Aorta (tissue), 5 donors: ENCODE data around the gene SLC30A3. TPM values are rescaled to one million over a fixed set of nuclear protein-coding genes. Genes with fewer than 3 reads are reported as not detected.

Source experiments
- ATAC-seq: fragments of 200-7000 bp; cut with Tn5 transposase; one replicate; pipeline ENCODE4 v1.9.1; 2022; ENCODE audit warnings: moderate library complexity; ENCODE audit not compliant: low FRiP score
- DNase-seq, 2 donors: peaks; one replicate each; pipeline ENCODE4 v3.0.0-alpha.2; 2020
- H3K27ac ChIP-seq, 2 donors: one replicate each; pipeline ENCODE4 v1.5.1; 2013; ENCODE audit warnings: low read length in 2 of 2, mild to moderate bottlenecking in 2 of 2, moderate library complexity in 2 of 2, control low read depth in 1 of 2, inconsistent platforms in 1 of 2, low read depth in 1 of 2
- H3K27me3 ChIP-seq, 2 donors: one replicate each; pipeline ENCODE4 v1.6.1; 2013; ENCODE audit warnings: control low read depth in 1 of 2, low read length in 1 of 2, mild to moderate bottlenecking in 1 of 2, moderate library complexity in 1 of 2; ENCODE audit not compliant: insufficient read depth in 2 of 2, control insufficient read depth in 1 of 2
- H3K36me3 ChIP-seq, 2 donors: one replicate each; pipeline ENCODE4 v1.6.1; 2013; ENCODE audit warnings: control low read depth in 1 of 2, low read length in 1 of 2, mild to moderate bottlenecking in 1 of 2; ENCODE audit not compliant: insufficient read depth in 2 of 2, control insufficient read depth in 1 of 2
- H3K4me1 ChIP-seq, 2 donors: one replicate each; pipeline ENCODE4 v1.6.1; 2013; ENCODE audit warnings: low read length in 2 of 2, control low read depth in 1 of 2, mild to moderate bottlenecking in 1 of 2, moderate library complexity in 1 of 2; ENCODE audit not compliant: insufficient read depth in 2 of 2, control insufficient read depth in 1 of 2
- H3K4me3 ChIP-seq, 2 donors: one replicate each; pipeline ENCODE4 v1.5.1; 2013; ENCODE audit warnings: low read length in 2 of 2, control low read depth in 1 of 2, mild to moderate bottlenecking in 1 of 2
- H3K9me3 ChIP-seq: one replicate; pipeline ENCODE4 v1.6.1; 2013; ENCODE audit warnings: mild to moderate bottlenecking, low read length; ENCODE audit not compliant: control insufficient read depth
- WGBS, 2 donors: extraction: QIAGEN DNeasy Blood & Tissue Kit; methylation state at CpG; one replicate each; pipeline ENCODE4 v1.1.7; 2013; 5-methylcytosine and 5-hydroxymethylcytosine counted together
- intact Hi-C, 2 donors: fragments of 100-400 bp; cut with DNase I; formaldehyde crosslinking; loops; one replicate each; pipeline versions ENCODE4 v1.14.2 to v1.15.0; 2022
- polyA plus RNA-seq, 2 donors: library from polyadenylated mRNA; stranded (reverse); fragments of 200-250 nt; gene quantifications; one replicate each; pipeline ENCODE4 v1.2.3, GENCODE V29; 2013
- total RNA-seq, 2 donors: library from RNA; stranded (reverse); fragmentation: NEBNext Ultra II Directional; extraction: Animal tissue kit (Norgen Biotek cat#: 25700); gene quantifications; one replicate each; pipeline ENCODE4 v1.2.1, GENCODE V29; 2021
- donor health status: healthy with polysubstance abuse.
- donor health status: Bipolar disorder and iron deficiency.
- donor health status: DM: no; HTN: no; CAD: no.
- donor health status: DM: no; HTN: no; CAD: no.
- donor health status: DM: yes; HTN: yes; CAD: no.

Gene SLC30A3
- total and polyA plus RNA-seq, 4 donors, result 0.78 to 20.2 (median 2.9) TPM

DNA sequence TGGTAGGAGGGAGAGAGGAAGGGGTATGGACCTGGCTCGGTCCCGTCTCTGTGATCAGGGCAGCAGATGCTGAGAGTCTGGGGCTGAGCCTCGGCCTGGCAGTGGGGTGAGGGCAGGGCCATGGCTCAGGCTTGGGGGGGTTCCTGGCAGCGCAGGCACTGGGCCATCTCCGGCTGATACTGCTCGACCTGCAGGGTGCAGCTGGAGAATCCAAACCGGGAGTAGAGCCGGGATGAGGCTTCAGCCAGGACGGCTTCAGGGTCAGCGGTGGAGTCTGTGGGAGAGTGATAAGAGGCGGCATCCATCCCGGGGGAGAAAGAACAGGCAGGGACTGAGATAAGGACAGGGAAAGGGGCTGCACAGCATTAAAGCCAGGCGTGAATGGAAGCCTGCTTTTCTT lies 7.7 kb downstream of the SLC30A3 start:
- WGBS, 2 donors, result 10 to 13% methylated on average over 13 of the region's 13 CpGs
- H3K4me1 ChIP-seq, result peaks cover 0 to 2% of the 10 kb centered on the region in 2 donors
- no peak for ATAC-seq
- H3K9me3 ChIP-seq, result no peaks in the 10 kb centered on the region
- H3K27me3 ChIP-seq, result no peaks in the 10 kb centered on the region
- no peaks in the 10 kb centered on the region for H3K36me3 ChIP-seq
- H3K27ac ChIP-seq, result no peak overlapping the region
- H3K4me3 ChIP-seq, result no peak overlapping the region
- intact Hi-C loops, result no loop called here
- no peak for DNase-seq

DNA sequence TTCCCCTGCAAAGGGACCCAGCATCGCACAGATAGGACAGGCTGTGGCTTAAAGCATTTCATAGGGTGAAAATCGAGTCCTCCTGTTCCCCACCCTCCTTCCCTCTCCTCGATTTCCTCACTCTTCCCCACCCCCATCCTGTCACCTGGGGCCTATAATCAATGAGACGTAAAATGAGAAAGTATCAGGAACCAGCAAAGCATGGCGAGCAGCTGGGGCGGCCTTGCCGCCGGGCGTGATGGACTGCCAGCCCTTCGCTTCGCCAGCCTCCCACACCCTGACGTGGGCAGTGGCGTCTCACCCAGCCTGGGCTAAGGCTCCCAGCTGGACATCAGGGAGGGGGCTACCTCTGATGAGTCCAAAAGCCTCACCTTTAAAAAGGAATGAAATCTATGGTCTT lies 11.1 kb downstream of the SLC30A3 start:
- H3K36me3 ChIP-seq, result no peaks in the 10 kb centered on the region
- H3K27me3 ChIP-seq, result no peaks in the 10 kb centered on the region
- intact Hi-C loops, result no loop called here
- peaks cover 0 to 5% of the 10 kb centered on the region in 2 donors for H3K4me1 ChIP-seq
- H3K27ac ChIP-seq, result no peak overlapping the region
- H3K4me3 ChIP-seq, result no peak overlapping the region
- DNase-seq, result peak in 1 of 2 donors; percentile 26
- H3K9me3 ChIP-seq, result no peaks in the 10 kb centered on the region
- no peak for ATAC-seq
- WGBS, 2 donors, result 85 to 87% methylated on average over 13 of the region's 13 CpGs

DNA sequence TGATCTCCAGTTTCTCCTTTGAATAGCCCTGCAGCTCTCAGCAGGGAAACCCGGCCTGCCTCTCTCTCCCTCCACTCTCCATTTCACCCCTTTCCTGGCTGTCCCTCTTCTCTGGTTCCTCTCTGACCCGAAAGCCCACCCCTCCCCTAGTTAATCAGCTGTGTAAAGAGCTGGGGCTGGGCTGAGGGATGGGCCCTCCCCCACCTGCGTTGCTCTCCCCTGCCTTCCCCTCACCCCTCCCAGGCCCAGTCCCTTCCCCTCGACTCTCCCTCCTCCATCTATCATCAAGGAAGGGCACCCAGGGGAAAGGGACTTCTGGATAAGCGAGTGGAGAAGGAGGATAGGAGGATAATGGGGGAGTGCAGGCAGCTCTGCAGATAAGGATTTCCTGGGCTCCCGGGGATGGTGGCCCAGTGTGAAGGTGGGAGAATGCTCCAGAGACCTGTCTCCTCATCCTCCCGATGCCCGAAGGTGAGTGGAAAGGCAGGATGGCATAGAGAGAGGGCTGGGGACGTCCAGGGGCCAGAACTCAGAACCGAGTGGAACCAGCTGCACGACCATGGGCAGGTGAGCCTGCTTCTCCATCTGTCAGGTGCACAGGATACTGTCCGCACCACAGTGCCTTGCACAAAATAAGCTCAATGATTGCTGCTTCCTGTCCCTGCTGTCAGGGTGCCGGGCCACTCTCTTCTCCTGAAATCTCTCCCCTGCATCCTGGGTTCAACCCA lies 12.0 kb downstream of the SLC30A3 start:
- H3K4me3 ChIP-seq, result no peak overlapping the region
- peak in 1 of 2 donors; percentile 6 for DNase-seq
- peaks cover 0 to 3% of the 10 kb centered on the region in 2 donors for H3K4me1 ChIP-seq
- 77 to 80% methylated on average over 13 of the region's 13 CpGs for WGBS, 2 donors
- no peaks in the 10 kb centered on the region for H3K36me3 ChIP-seq
- no peaks in the 10 kb centered on the region for H3K9me3 ChIP-seq
- no peak overlapping the region for H3K27ac ChIP-seq
- intact Hi-C loops, result no loop called here
- H3K27me3 ChIP-seq, result no peaks in the 10 kb centered on the region
- no peak for ATAC-seq

DNA sequence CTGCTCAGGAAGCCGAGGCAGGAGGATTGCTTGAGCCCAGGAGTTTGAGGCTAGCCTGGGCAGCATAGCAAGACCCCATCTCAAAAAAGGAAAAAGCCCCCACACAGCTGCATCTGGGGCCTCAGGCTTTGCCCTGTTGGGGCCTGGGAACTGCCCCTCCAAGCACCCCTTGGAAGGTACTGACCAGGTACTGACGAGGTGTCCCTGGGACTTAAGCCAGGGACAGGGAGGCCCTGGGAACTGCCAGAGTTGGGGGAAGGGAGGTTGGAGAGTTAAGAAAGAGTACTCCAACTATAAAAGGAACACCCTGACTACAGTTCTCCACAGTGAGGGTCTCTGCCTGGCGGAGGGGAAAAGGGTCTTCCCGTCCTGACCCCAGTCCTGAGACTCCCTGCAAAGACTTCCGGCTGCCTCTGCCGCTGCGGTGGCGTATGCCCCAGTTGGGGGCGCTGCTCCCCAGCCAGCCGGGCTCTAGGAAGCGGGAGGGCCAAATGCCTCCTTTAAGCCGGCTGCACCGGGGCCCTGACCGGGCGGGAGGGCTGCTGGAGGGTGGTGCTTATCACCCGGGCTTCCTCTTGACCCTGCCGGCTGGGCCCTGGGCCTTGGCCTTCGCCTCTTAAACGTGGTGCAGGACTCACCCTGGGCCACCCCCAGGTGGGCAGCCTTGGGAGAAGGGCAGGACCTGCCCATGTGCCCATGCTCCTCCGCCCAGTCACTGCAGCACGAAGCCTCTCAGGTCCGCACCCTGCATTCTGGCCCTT lies 12.8 kb downstream of the SLC30A3 start:
- Histone ChIP-seq H3K27me3 (no peaks in the 10 kb centered on the region), H3K4me1 (peaks cover 0 to 3% of the 10 kb centered on the region in 2 donors), H3K4me3 (no peak overlapping the region), H3K9me3 (no peaks in the 10 kb centered on the region), H3K27ac (no peak overlapping the region), H3K36me3 (no peaks in the 10 kb centered on the region)
- ATAC-seq (peak; percentile 4), DNase-seq (peak in 1 of 2 donors; percentile 56)
- intact Hi-C loops, result no loop called here
- 45 to 50% methylated on average over 21 to 22 of the region's 22 CpGs for WGBS, 2 donors

DNA sequence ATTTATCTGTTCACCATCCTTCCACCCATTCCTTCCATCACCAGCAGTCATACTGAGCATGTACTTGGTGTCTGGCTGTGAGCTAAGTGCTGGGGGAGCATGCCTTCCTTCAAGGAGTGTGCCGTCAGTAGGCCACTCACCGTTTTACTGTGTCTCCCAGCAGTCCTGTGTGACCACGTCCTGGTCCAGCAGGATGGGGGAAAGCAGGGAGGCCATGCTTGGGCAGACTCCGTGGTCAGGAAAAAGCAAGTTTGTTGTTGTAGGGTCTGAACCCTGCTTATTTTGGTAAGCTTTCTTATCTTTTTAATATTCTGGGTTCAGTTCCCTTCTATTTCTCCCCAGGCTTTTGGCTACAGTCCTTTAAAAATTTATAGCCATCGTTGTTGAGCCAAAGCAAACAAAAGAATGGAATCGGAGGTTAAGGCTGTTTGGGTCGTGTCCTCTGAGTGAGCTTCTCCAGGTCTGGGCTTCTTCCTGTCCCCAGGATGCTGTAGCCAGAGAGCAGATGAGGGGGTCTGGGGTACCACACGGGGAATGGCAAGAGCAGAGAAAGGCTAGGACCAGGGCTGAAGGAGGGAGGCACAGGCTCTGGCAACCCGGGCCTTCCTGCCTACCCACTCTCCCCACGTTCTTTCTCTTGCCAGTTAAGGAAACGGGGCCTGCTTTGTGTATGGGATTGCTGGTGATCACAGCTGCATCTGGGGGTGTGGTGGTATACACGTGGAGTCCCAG lies 13.5 kb downstream of the SLC30A3 start:
- H3K36me3 ChIP-seq, result no peaks in the 10 kb centered on the region
- no peak for ATAC-seq

DNA sequence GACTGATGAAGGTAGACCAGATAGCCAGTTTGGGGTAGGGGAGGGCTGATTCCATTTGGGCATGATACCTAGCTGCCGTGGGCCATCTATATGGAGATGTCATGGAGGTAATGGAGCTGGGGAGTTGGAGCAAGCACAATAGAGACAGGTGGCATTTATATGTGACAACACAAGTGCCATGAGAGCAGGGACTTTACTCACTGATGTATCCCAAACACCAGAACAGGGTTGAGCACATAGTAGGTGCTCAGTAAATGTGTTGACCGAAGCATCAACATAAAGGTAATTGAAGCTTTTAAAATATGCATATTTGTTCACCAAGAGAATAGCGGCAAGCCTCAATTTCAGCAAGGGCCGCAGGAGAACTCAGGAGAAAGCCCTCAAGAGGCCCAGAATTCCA lies 15.0 kb downstream of the SLC30A3 start:
- 74 to 87% methylated on average over 4 of the region's 4 CpGs for WGBS, 2 donors
- intact Hi-C loops, result no loop called here
- peaks cover 0 to 3% of the 10 kb centered on the region in 2 donors for H3K4me1 ChIP-seq
- H3K27ac ChIP-seq, result no peak overlapping the region
- no peak for DNase-seq
- no peaks in the 10 kb centered on the region for H3K9me3 ChIP-seq
- ATAC-seq, result no peak
- peaks cover 0 to under 1% of the 10 kb centered on the region in 2 donors for H3K36me3 ChIP-seq
- no peaks in the 10 kb centered on the region for H3K27me3 ChIP-seq
- no peak overlapping the region for H3K4me3 ChIP-seq

More for the DNA sequence above, 13.5 kb downstream of the SLC30A3 start:
- Histone ChIP-seq H3K27ac (no peak overlapping the region), H3K9me3 (no peaks in the 10 kb centered on the region), H3K4me1 (peaks cover 0 to 3% of the 10 kb centered on the region in 2 donors), H3K27me3 (no peaks in the 10 kb centered on the region), H3K4me3 (no peak overlapping the region)
- intact Hi-C loops, result no loop called here
- 4 to 6% methylated on average over 12 of the region's 12 CpGs for WGBS, 2 donors
- DNase-seq, result no peak

DNA sequence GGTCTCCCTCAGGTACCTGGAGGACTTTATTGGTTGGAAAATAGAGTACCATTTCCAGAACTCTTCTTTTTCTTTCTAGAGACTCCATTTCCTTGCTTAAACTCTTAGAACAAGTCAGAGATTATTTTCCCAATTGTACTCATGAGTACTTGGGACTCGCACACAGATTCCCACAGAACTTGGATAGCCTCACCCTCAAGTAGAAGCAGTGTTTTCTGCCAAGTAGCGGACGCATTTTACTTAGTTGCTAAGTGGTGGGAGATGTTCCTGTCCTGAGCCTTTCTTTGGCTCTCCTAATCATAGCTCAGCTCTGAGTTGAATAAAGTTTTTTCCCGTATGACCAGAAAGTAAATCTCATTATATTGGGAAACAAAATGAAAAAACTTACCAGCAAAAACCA lies 17.2 kb downstream of the SLC30A3 start:
- peak in 1 of 2 donors; percentile 5 for DNase-seq
- intact Hi-C loops, result no loop called here

DNA sequence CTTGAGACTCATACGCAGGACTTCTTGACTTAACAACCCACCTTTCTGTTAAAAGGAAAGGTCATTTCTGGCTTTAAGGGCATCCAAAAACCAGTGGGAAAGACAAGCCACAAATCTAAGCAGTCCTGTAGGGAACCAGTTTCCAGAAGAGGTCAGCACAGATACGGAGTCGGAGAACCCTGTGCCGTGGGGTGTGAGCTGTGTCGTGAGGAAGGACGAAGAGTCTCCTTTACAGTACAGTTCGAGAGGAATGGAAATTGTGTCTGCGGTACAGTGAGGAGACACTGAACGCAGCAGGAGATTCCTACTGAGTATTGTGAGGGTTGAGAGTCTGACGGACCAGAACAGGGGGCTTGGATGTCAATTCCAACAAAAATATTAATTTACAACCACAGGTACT lies 17.7 kb downstream of the SLC30A3 start:
- DNase-seq (no peak), ATAC-seq (no peak)

More for the DNA sequence above, 17.2 kb downstream of the SLC30A3 start:
- Histone ChIP-seq H3K9me3 (no peaks in the 10 kb centered on the region), H3K4me3 (no peak overlapping the region), H3K27ac (no peak overlapping the region), H3K4me1 (peaks cover 0 to 3% of the 10 kb centered on the region in 2 donors), H3K36me3 (peaks cover 0 to 5% of the 10 kb centered on the region in 2 donors), H3K27me3 (no peaks in the 10 kb centered on the region)
- ATAC-seq, result no peak
- WGBS, 2 donors, result 26 to 38% methylated on average over 4 of the region's 4 CpGs

More for the DNA sequence above, 17.7 kb downstream of the SLC30A3 start:
- intact Hi-C loops, result no loop called here
- Histone ChIP-seq H3K27me3 (no peaks in the 10 kb centered on the region), H3K9me3 (no peaks in the 10 kb centered on the region), H3K4me1 (peaks cover 0 to 3% of the 10 kb centered on the region in 2 donors), H3K36me3 (peaks cover 0 to 8% of the 10 kb centered on the region in 2 donors), H3K27ac (no peak overlapping the region), H3K4me3 (no peak overlapping the region)
- WGBS, 2 donors, result 74 to 76% methylated on average over 10 of the region's 10 CpGs
